GM12878 (cell line): ENCODE data around the gene KISS1R. TPM values are rescaled to one million over a fixed set of nuclear protein-coding genes. Genes with fewer than 3 reads are reported as not detected.

ENCODE experiments used
- ATAC-seq: fragments of 200-7000 bp; cut with Tn5 transposase; 3 replicates; pipeline ENCODE4 v1.9.1; 2020; ENCODE audit warnings: mild to moderate bottlenecking, moderate library complexity
- BruUV-seq: library from RNA; stranded (reverse); fragments of 400-500 nt; replicated peaks from 2 replicates; lab custom pipeline; 2021; lab: Mats Ljungman, UMichigan
- CTCF ChIA-PET: fragments of 300-600 bp; sonication (Branson Sonifier 250); formaldehyde crosslinking; extraction: SDS; loops from one replicate; lab custom pipeline; 2021; ENCODE audit warnings: inconsistent platforms; lab: Yijun Ruan, JAX
- POLR2A ChIA-PET: fragments of 350-600 bp; formaldehyde crosslinking; extraction: SDS; loops from one replicate; lab custom pipeline; 2021; ENCODE audit warnings: inconsistent platforms; lab: Charles Lee
- RAD21 ChIA-PET: fragments of 300-600 bp; sonication (Branson Sonifier 250); formaldehyde crosslinking; loops from one replicate; lab custom pipeline; 2023; ENCODE audit warnings: antibody characterized with exemption; ENCODE audit not compliant: unreplicated experiment; lab: Charles Lee
- SMC1A ChIA-PET: fragments of 300-600 bp; sonication (Branson Sonifier 250); formaldehyde crosslinking; loops from one replicate; lab custom pipeline; 2023; ENCODE audit not compliant: unreplicated experiment, uncharacterized antibody; lab: Charles Lee
- DNase-seq: peaks from one replicate; pipeline ENCODE4 v3.0.0-alpha.2; 2011; ENCODE audit warnings: low read depth, low spot score
- FAIRE-seq: peaks from 3 replicates; lab custom pipeline; 2011; peaks lifted over from hg19 to GRCh38; lab: Jason Lieb, UNC
- H2AFZ ChIP-seq: 2 replicates; pipeline ENCODE4 v1.6.0; 2011; ENCODE audit warnings: low read depth, low read length, control low read depth; ENCODE audit not compliant: control insufficient read depth
- H3K27ac ChIP-seq: 2 replicates; pipeline ENCODE4 v1.5.1; 2011; ENCODE audit warnings: control low read depth; ENCODE audit not compliant: control insufficient read depth, insufficient read depth
- H3K27me3 ChIP-seq, 2 experiments: replicated peaks in 1 of 2; 2 replicates each; pipeline versions ENCODE4 v1.6.0 to v1.6.1; 2011; ENCODE audit warnings: low read length in 1 of 2; ENCODE audit not compliant: control insufficient read depth in 2 of 2, insufficient read depth in 2 of 2
- H3K36me3 ChIP-seq, 2 experiments: 2 replicates each; pipeline ENCODE4 v1.5.1; 2011; ENCODE audit warnings: low read length in 1 of 2; ENCODE audit not compliant: control insufficient read depth in 2 of 2, insufficient read depth in 2 of 2
- H3K4me1 ChIP-seq: 2 replicates; pipeline ENCODE4 v1.6.1; 2011; ENCODE audit warnings: mild to moderate bottlenecking, low read length, moderate library complexity, mixed read lengths; ENCODE audit not compliant: control insufficient read depth, insufficient read depth
- H3K4me2 ChIP-seq: 2 replicates; pipeline ENCODE4 v1.6.0; 2011; ENCODE audit warnings: control low read depth; ENCODE audit not compliant: control insufficient read depth, insufficient read depth
- H3K4me3 ChIP-seq: fragments of 200-600 bp; sonication (generic); 2 replicates; pipeline ENCODE4 v1.5.1; 2016
- H3K79me2 ChIP-seq: 2 replicates; pipeline ENCODE4 v1.6.0; 2011; ENCODE audit warnings: low read length; ENCODE audit not compliant: control insufficient read depth, insufficient read depth
- H3K9ac ChIP-seq: 2 replicates; pipeline ENCODE4 v1.8.0; 2011; ENCODE audit warnings: low read length, control low read depth, mixed read lengths; ENCODE audit not compliant: control insufficient read depth, insufficient read depth
- H3K9me3 ChIP-seq: replicated peaks from 3 replicates; pipeline ENCODE4 v1.5.1; 2011; ENCODE audit warnings: mild to moderate bottlenecking, low read length; ENCODE audit not compliant: control insufficient read depth, insufficient read depth
- H4K20me1 ChIP-seq: 2 replicates; pipeline ENCODE4 v1.6.0; 2011; ENCODE audit not compliant: control insufficient read depth, insufficient read depth
- EED ChIP-seq: sonication (generic); IDR thresholded peaks from 2 replicates; pipeline ENCODE4 v1.6.1; 2016; ENCODE audit warnings: antibody characterized with exemption, low read depth
- POLR2A ChIP-seq: IDR thresholded peaks from 2 replicates; pipeline ENCODE4 v1.6.1; 2011; ENCODE audit warnings: low read depth, mild to moderate bottlenecking, low read length
- RBBP5 ChIP-seq: fragments of 200-600 bp; sonication (generic); conservative IDR thresholded peaks from 2 replicates; pipeline ENCODE4 v1.6.1; 2016
- ZBED1 ChIP-seq: IDR thresholded peaks from 2 replicates; pipeline ENCODE4 v1.6.1; 2016; ENCODE audit warnings: borderline replicate concordance
- WGBS: methylation state at CpG from one replicate; pipeline ENCODE4 v1.1.6; 2016; ENCODE audit warnings: low lambda C conversion rate; ENCODE audit not compliant: insufficient replicate concordance, insufficient coverage; ENCODE audit errors: missing lambda C conversion rate; 5-methylcytosine and 5-hydroxymethylcytosine counted together
- in situ Hi-C: fragments of 300-500 bp; cut with MboI; formaldehyde crosslinking; loops from 9 replicates; pipeline ENCODE4 v1.14.3; 2018; ENCODE audit warnings: mixed read lengths
- intact Hi-C: fragments of 100-400 bp; cut with micrococcal nuclease; formaldehyde crosslinking; loops from one replicate; pipeline ENCODE4 v1.14.2; 2022; ENCODE audit not compliant: unreplicated experiment
- polyA plus RNA-seq, 11 experiments: library from polyadenylated mRNA; depleted of rRNA in 4 of 11; unstranded in 6 of 11; stranded (reverse) in 5 of 11; fragments of >200 nt; fragmentation: Nextera tagmentation in 4 of 11; fragmentation: Illumina TruSeq in 1 of 11; extraction: Ambion mirVana in 4 of 11; extraction: Trizol in 1 of 11; gene quantifications; 1 replicate in 1 of 11; 2 replicates in 10 of 11; pipeline versions ENCODE4 v1.2.1 to v1.2.3, GENCODE V29; 2011 to 2016; ENCODE audit warnings: inconsistent platforms in 2 of 11, missing spikeins in 2 of 11, low read depth in 1 of 11
- total RNA-seq, 4 experiments: library from RNA; depleted of rRNA in 3 of 4; stranded (reverse); fragments of >200 nt in 3 of 4; fragmentation: Illumina TruSeq in 1 of 4; extraction: Trizol in 1 of 4; gene quantifications; 2 replicates each; pipeline versions ENCODE4 v1.2.1 to v1.2.3, GENCODE V29; 2013 to 2021

KISS1R gene
- total and polyA plus RNA-seq, 10 of the 15 experiments (the other 5 are each of a cell fraction or from before 2014, with no cell fraction given): 0.13 to 2.7 (median 1.4) TPM; not detected in 3

GRCh38 chr19:871446-872265, 45.5 kb upstream of the KISS1R start:
- intact Hi-C loops (no loop called here), in situ Hi-C loops (no loop called here)
- Histone ChIP-seq H2AFZ (no peak overlapping the region), H4K20me1 (no peaks in the 10 kb centered on the region), H3K9ac (no peak overlapping the region), H3K36me3 (no peaks in the 10 kb centered on the region; a peak in 2 of 4 replicates), H3K4me1 (no peaks in the 10 kb centered on the region), H3K9me3 (no peaks in the 10 kb centered on the region), H3K79me2 (no peaks in the 10 kb centered on the region), H3K4me3 (no peak overlapping the region), H3K27me3 (no peaks in the 10 kb centered on the region), H3K4me2 (no peak overlapping the region), H3K27ac (no peak overlapping the region)
- ChIA-PET CTCF (no interaction called here), POLR2A (interaction anchor here (0.5 to 1.1 kb wide), 2 partner anchors 21 to 27 kb away, joined by 3 to 4 read pairs; partner anchors contain the start of genes MED16 and RNU6-9), RAD21 (no interaction called here), SMC1A (no interaction called here)
- ATAC-seq (no peak), DNase-seq (no peak), FAIRE-seq (no peak)
- TF ChIP-seq POLR2A (peak; percentile 28; the same call in 1 of the 2 replicates), RBBP5 (no peak)
- 76% methylated on average over 19 of the region's 33 CpGs for WGBS
- no TSS peak for BruUV-seq

- ChIA-PET RAD21 (interaction anchor here (0.6 kb wide), 1 partner anchor 373 kb away, joined by 3 read pairs; no protein-coding TSS in a partner anchor), SMC1A (no interaction called here), CTCF (no interaction called here), POLR2A (interaction anchor here (0.5 to 1.1 kb wide), 2 partner anchors 21 to 26 kb away, joined by 3 to 4 read pairs; partner anchors contain the start of genes MED16 and RNU6-9)
- H3K4me1 ChIP-seq: no peaks in the 10 kb centered on the region
- intact Hi-C loops: no loop called here
- FAIRE-seq: peak; percentile 70
- H3K36me3 ChIP-seq: no peaks in the 10 kb centered on the region; a peak in 2 of 4 replicates
- no peaks in the 10 kb centered on the region for H3K27me3 ChIP-seq
- in situ Hi-C loops: no loop called here
- no TSS peak for BruUV-seq
- H3K27ac ChIP-seq: no peak overlapping the region
- H4K20me1 ChIP-seq: no peaks in the 10 kb centered on the region
- no peak overlapping the region for H3K4me2 ChIP-seq
- 21% methylated on average over 21 of the region's 27 CpGs for WGBS
- no peaks in the 10 kb centered on the region for H3K79me2 ChIP-seq
- H2AFZ ChIP-seq: no peak overlapping the region
- H3K9ac ChIP-seq: no peak overlapping the region
- no peaks in the 10 kb centered on the region for H3K9me3 ChIP-seq
- no peak for TF ChIP-seq ZBED1
- no peak for TF ChIP-seq EED
- ATAC-seq: peak; percentile 97
- H3K4me3 ChIP-seq: no peak overlapping the region
- DNase-seq: peak; percentile 36
These were observed 44.7 kb upstream of the KISS1R start for GRCh38 chr19:872266-872951.
